Fibroblast of mammary gland (primary cell): ENCODE results near the gene RASGRP1.

Experiments
- DNase-seq: peaks from one replicate; pipeline ENCODE4 v3.0.0-alpha.2; 2010; ENCODE audit warnings: low read depth
- H3K4me3 ChIP-seq: 2 replicates; pipeline ENCODE4 v1.5.1; 2011; ENCODE audit warnings: low read depth, mild to moderate bottlenecking, low read length, moderate library complexity; ENCODE audit not compliant: control insufficient read depth
- TF ChIP-seq, protein P1 (sequence below): conservative IDR thresholded peaks from 2 replicates; pipeline ENCODE4 v1.5.1; 2011; ENCODE audit warnings: low read depth, low read length, inconsistent platforms; ENCODE audit not compliant: control insufficient read depth, insufficient read depth

Gene RASGRP1

DNA sequence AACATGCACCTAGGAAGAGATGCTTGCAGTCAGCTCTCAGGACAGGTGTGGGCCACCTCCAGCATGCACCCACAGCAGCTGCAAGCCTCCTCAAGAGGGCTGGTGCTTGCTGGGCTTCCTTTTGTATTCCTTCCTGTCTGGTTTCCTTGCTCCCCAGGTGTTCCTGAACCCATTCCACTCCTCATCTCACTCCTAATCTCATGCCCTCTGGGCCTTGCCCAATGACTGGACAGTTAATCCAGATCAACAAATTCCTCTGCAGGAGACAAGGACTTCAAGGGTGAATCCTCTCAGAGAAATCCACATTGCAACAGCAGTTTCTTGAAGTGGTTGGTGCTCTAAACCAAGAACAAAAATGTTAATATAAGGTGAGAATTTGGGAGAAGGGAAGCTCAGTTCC, 30.7 kb downstream of the RASGRP1 start:
- TF ChIP-seq, protein P1, sequence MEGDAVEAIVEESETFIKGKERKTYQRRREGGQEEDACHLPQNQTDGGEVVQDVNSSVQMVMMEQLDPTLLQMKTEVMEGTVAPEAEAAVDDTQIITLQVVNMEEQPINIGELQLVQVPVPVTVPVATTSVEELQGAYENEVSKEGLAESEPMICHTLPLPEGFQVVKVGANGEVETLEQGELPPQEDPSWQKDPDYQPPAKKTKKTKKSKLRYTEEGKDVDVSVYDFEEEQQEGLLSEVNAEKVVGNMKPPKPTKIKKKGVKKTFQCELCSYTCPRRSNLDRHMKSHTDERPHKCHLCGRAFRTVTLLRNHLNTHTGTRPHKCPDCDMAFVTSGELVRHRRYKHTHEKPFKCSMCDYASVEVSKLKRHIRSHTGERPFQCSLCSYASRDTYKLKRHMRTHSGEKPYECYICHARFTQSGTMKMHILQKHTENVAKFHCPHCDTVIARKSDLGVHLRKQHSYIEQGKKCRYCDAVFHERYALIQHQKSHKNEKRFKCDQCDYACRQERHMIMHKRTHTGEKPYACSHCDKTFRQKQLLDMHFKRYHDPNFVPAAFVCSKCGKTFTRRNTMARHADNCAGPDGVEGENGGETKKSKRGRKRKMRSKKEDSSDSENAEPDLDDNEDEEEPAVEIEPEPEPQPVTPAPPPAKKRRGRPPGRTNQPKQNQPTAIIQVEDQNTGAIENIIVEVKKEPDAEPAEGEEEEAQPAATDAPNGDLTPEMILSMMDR, result no peak
- H3K4me3 ChIP-seq, result no peak overlapping the region

DNA sequence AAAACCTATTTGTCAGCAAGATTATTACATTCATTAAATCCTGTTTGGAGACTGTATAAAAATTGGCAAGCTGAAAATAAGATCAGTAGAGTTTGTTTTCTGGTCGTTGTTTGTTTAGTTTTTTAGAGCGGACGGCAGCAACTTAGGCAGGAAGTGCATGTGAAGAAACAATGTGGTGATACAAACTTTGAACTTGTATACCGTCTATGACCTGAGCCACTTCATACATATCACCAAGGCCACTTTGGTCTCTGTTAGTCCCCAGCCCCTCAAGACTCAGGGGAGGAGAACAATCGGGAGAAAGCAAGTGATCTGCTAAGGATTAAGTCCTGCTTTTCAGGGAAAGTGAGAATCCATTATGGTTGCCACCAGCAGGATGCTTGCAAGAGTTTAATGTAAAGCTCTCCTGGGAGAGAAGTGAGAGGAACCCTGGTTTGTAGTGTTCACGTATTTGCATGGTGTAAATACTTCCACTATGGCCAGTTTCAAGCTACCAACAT, 31.1 kb downstream of the RASGRP1 start:
- DNase-seq, result no peak
- TF ChIP-seq, protein P1, result no peak
- H3K4me3 ChIP-seq, result no peak overlapping the region

More for the DNA sequence above, 30.7 kb downstream of the RASGRP1 start:
- DNase-seq, result no peak

DNA sequence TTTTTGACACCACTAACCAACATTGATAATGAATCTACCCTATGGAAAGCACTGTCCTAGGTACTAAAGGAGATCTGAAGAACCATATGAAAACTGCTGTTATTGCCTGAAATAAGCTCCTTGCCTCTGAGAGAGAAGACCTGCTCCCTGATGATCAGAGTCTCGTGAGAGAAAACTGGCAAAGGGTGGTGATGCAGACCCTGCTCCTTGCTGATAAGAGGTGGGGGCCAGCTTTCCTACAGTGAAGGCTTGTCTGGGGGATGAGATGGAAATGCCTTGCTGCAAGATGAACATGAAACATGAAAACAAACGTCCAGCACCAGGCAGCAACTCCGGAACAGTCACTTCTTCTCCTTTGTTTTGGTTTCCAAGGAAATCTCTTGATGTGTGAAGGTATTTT, 31.9 kb downstream of the RASGRP1 start:
- TF ChIP-seq, protein P1, result no peak
- H3K4me3 ChIP-seq, result no peak overlapping the region
- no peak for DNase-seq

DNA sequence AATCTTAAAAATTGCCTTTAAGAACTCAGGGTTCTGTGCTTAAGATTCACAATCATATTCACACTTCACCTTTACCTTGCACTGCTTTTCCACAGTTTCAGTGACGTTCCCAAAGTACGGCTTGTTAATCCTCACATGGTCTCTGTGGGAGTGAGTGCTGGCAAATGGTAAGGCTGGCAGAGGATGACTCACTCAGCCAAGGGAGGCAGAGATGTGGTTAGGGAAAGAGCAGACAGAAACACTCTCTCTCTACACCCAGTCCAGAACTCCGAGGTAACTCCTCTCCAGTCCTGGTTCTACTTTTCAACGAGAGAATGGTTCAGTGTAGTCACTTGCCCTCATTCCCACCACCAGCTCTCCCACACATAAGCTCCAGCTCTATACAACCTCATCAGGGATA, 33.1 kb downstream of the RASGRP1 start:
- no peak overlapping the region for H3K4me3 ChIP-seq
- TF ChIP-seq, protein P1, result no peak
- DNase-seq, result peak; percentile 54

DNA sequence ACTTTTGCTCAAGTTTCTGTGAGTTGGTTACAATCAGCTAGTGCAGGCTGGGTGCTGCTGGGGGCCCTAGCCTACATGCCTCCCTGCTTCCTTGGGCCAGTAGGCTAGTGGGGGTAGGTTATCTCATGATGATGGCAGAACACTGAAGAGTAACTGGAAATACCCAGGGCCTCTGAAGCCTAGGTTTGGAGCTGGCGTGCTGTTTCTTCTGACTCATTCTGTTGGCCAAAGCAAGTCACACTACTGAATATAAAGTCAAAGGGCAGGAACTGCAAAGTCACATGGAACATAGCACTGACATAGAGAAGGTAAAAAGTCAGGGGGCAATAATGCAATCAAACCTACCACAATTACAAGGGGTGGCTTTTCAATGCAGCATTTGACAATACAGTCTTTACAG, 34.5 kb downstream of the RASGRP1 start:
- DNase-seq, result peak; percentile 42
- no peak overlapping the region for H3K4me3 ChIP-seq
- TF ChIP-seq, protein P1, result no peak

DNA sequence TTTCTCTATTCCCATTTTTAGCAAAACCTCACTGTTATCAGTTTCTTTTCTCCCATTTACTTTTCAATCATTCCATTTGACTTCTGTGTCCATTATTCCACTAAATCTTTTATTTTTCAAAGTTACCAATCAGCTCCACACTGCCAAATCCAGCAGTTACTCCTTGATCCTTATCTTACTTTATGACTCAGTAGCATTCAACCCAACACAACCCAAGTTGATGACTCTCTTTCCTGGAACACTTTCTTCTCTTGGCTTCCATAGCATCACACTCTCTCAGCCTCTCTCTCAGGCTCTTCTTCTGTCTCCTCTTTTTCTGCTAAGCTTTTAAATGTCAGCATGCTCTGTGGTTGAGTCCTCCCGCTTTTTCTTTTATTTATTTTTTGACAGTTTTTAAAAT, 36.3 kb downstream of the RASGRP1 start:
- TF ChIP-seq, protein P1, result no peak
- peak; percentile 54 for DNase-seq
- no peak overlapping the region for H3K4me3 ChIP-seq

DNA sequence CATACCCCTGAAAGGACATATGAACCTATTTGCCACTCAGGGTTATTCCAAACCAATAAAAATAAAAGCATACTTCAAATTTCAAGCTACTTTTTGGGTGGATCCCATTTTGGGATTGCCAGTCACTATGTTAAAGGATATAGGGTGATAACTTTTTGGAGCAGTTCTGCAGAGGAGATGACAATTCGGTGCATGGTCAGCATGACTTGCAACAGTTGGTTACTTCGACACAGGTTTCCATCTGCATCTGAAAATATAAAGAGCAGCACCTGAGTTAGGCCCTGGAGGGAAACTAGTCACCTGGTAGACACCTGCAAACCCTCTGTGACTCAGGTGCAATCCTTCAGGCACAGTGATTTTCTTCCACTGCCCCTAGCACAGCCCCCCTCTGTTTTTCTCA, 38.5 kb downstream of the RASGRP1 start:
- H3K4me3 ChIP-seq, result no peak overlapping the region
- TF ChIP-seq, protein P1, result no peak
- DNase-seq, result no peak
